ENCODE results near the gene FAM13A.

- TF ChIP-seq CTCF (IDR thresholded peaks at IDR 0.05) (no peak), ZFX (IDR thresholded peaks at IDR 0.05; ENCODE audit: borderline replicate concordance) (no peak)
These were observed 313.3 kb downstream of the FAM13A start for GRCh38 chr4:88743696-88744095.
